ENCODE results near the gene ENDOD1. TPM values are rescaled to one million over a fixed set of nuclear protein-coding genes. Genes with fewer than 3 reads are reported as not detected.

ENDOD1 gene
- total RNA-seq, 4 donors from 2014 or later = 18.2 to 59.1 (median 27.3) TPM

DNA sequence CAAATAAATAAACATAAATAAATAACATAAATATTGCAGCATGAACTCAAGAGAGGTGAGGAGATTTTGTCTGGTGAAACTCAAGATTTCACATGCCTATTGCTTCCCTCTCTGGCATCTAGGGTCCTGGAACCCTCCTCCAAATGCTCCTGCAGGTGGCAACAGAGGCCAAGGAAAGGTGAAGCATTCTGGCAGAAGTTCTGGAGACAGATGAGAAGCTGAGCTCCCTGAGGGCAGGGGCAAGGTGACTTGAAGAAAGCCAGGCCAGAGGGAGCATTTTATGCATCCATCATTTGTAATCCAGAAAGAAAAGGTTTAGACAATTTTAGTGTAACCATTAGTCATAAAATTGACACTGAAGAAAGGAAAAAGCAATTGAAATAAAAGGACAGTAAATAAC, 64.9 kb downstream of the ENDOD1 start:
- no peak for DNase-seq (ENCODE audit: low spot score)
- TF ChIP-seq, protein P1, sequence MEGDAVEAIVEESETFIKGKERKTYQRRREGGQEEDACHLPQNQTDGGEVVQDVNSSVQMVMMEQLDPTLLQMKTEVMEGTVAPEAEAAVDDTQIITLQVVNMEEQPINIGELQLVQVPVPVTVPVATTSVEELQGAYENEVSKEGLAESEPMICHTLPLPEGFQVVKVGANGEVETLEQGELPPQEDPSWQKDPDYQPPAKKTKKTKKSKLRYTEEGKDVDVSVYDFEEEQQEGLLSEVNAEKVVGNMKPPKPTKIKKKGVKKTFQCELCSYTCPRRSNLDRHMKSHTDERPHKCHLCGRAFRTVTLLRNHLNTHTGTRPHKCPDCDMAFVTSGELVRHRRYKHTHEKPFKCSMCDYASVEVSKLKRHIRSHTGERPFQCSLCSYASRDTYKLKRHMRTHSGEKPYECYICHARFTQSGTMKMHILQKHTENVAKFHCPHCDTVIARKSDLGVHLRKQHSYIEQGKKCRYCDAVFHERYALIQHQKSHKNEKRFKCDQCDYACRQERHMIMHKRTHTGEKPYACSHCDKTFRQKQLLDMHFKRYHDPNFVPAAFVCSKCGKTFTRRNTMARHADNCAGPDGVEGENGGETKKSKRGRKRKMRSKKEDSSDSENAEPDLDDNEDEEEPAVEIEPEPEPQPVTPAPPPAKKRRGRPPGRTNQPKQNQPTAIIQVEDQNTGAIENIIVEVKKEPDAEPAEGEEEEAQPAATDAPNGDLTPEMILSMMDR (IDR thresholded peaks at IDR 0.05) = no peak
- no peak for ATAC-seq (ENCODE audit: low FRiP score)

DNA sequence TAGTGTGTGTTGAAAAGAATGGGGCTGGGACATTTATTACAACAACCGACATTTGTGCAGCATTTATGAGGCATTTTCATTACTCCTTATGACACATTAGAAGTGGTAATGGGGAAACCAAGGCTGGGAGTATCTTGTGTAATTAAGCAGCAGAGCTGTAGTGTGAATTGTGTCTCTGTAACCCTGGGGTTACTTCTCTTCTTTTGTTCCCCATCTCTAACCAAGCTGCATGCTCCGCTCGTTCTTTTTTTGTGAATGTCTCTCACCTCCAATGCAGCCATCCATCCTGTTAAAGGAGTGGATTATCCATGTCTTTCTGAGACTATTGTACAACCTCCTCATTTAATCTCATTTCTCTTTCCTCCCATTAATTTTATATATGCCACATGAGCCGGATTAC, 65.7 kb downstream of the ENDOD1 start:
- DNase-seq (ENCODE audit: low spot score) = no peak
- no peak for ATAC-seq (ENCODE audit: low FRiP score)
- TF ChIP-seq, protein P1 (IDR thresholded peaks at IDR 0.05) = no peak

GRCh38 chr11:95156133-95156721, 66.6 kb downstream of the ENDOD1 start:
- no peak for ATAC-seq (ENCODE audit: low FRiP score)
- DNase-seq (ENCODE audit: low spot score) = no peak
- TF ChIP-seq, protein P1 (IDR thresholded peaks at IDR 0.05) = no peak

GRCh38 chr11:95156916-95157541, 67.4 kb downstream of the ENDOD1 start:
- no peak for DNase-seq (ENCODE audit: low spot score)
- no peak for ATAC-seq (ENCODE audit: low FRiP score)
- TF ChIP-seq, protein P1 (IDR thresholded peaks at IDR 0.05) = no peak

DNA sequence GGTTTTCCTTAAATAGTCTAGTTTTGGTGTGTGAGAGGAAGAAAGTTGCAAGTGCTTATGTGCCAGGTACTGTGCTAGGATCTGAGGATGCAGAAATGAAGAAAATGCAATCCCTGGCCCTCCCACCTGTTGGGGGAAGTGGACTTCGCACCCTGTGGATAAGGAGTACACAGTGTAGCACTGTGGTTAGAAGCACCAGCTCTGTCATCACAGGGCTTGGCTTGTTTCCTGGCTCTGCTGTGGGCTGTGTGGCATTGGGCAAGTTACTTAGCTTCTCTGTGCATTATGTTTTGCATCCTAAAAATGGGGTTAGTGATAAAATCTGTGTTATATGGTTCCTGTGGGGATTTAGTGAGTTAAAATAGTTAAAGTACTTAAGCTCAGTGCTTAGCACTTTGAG, 68.2 kb downstream of the ENDOD1 start:
- DNase-seq (ENCODE audit: low spot score) (no peak), ATAC-seq (ENCODE audit: low FRiP score) (no peak)
- TF ChIP-seq, protein P1 (IDR thresholded peaks at IDR 0.05) = no peak

DNA sequence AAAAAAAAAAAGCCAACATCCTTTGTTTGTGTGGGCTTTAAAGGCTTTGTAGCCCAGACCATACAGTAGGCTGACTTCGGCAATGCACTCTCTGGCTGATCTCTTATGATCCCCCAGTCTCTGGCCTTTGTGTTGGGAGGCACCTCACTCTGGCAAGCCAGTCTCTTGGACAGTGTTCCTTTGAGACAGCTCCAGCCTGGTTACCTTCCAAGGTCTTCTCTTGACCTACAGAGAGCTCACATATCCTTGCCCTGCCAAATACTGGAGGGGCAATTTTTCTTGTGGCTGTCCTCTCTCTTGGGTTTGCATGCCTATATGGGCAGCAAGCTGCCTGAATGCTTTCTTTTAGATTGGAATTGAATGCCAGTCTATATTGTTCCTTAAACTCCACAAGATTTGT, 71.6 kb downstream of the ENDOD1 start:
- no peak for DNase-seq (ENCODE audit: low spot score)
- ATAC-seq (ENCODE audit: low FRiP score) = no peak
- TF ChIP-seq, protein P1 (IDR thresholded peaks at IDR 0.05) = no peak

DNA sequence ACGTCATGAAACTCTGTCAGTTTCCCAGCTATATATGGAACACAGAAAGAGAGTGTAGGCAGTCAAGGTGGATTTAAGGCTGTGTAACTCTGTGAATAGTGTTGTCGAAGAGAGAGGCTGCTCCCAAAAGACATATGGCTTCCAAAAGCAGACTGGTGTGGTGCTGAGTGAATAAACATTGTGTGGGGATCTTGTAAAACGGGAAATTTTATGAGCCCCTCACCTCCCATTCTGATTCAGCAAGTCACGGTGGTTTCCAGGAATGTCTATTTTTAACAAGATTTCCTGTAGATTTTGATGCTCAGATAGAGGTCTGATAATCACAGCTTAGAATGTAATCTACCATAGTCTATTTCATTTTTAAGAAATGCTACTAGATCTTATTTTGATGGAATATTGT, 73.5 kb downstream of the ENDOD1 start:
- DNase-seq (ENCODE audit: low spot score) (no peak), ATAC-seq (ENCODE audit: low FRiP score) (no peak)
- TF ChIP-seq, protein P1 (IDR thresholded peaks at IDR 0.05) = no peak
